CD14-positive monocyte (primary cell): ENCODE data around the gene ANKRD40. TPM values are rescaled to one million over a fixed set of nuclear protein-coding genes. Genes with fewer than 3 reads are reported as not detected.

Source experiments
- DNase-seq, 3 donors: peaks; one replicate each; pipeline ENCODE4 v3.0.0-alpha.2; 2011 to 2022
- H2AFZ ChIP-seq: 2 replicates; pipeline ENCODE4 v1.6.0; 2012; ENCODE audit warnings: mild to moderate bottlenecking, low read depth, low read length, inconsistent platforms; ENCODE audit not compliant: insufficient read depth, poor library complexity, severe bottlenecking
- H3K27ac ChIP-seq, 2 donors: 1 replicate in 1 of 2; 2 replicates in 1 of 2; pipeline ENCODE4 v1.5.1; 2012 to 2013; ENCODE audit warnings: low read length in 2 of 2, control low read depth in 1 of 2, inconsistent platforms in 1 of 2, low read depth in 1 of 2, mild to moderate bottlenecking in 1 of 2
- H3K27me3 ChIP-seq, 2 donors: one replicate each; pipeline versions ENCODE4 v1.6.0 to v1.6.1; 2011 to 2013; ENCODE audit warnings: low read length in 2 of 2; ENCODE audit not compliant: control insufficient read depth in 2 of 2, insufficient read depth in 2 of 2
- H3K36me3 ChIP-seq, 2 donors: replicated peaks in 1 of 2; 1 replicate in 1 of 2; 2 replicates in 1 of 2; pipeline versions ENCODE4 v1.5.1 to v1.6.1; 2012 to 2013; ENCODE audit warnings: low read length in 2 of 2, control low read depth in 1 of 2, inconsistent platforms in 1 of 2, mild to moderate bottlenecking in 1 of 2; ENCODE audit not compliant: insufficient read depth in 2 of 2, control insufficient read depth in 1 of 2
- H3K4me1 ChIP-seq, 2 donors: 1 replicate in 1 of 2; 2 replicates in 1 of 2; pipeline versions ENCODE4 v1.5.1 to v1.6.1; 2012 to 2013; ENCODE audit warnings: low read length in 2 of 2, control low read depth in 1 of 2, inconsistent platforms in 1 of 2, mild to moderate bottlenecking in 1 of 2, moderate library complexity in 1 of 2; ENCODE audit not compliant: insufficient read depth in 2 of 2, control insufficient read depth in 1 of 2
- H3K4me2 ChIP-seq: replicated peaks from 2 replicates; pipeline ENCODE3; 2012; ENCODE audit warnings: low read length, moderate library complexity, mild to moderate bottlenecking; ENCODE audit not compliant: poor library complexity, severe bottlenecking; ENCODE audit errors: extremely low read depth
- H3K4me3 ChIP-seq, 3 experiments: fragments of 200-600 bp in 1 of 3; sonication (generic) in 1 of 3; replicated peaks in 1 of 3; 1 replicate in 2 of 3; 2 replicates in 1 of 3; pipeline ENCODE4 v1.5.1; 2011 to 2013; ENCODE audit warnings: low read length in 3 of 3, mild to moderate bottlenecking in 3 of 3, control low read depth in 2 of 3, low read depth in 2 of 3, inconsistent platforms in 1 of 3, moderate library complexity in 1 of 3
- H3K79me2 ChIP-seq: 2 replicates; pipeline ENCODE4 v1.6.0; 2012; ENCODE audit warnings: mild to moderate bottlenecking, control low read depth, inconsistent platforms, low read length, moderate library complexity; ENCODE audit not compliant: insufficient read depth
- H3K9ac ChIP-seq: 2 replicates; pipeline ENCODE4 v1.6.0; 2017; ENCODE audit warnings: low read length, mild to moderate bottlenecking; ENCODE audit not compliant: insufficient read depth, poor library complexity, severe bottlenecking
- H3K9me3 ChIP-seq, 2 donors: replicated peaks in 1 of 2; 1 replicate in 1 of 2; 2 replicates in 1 of 2; pipeline versions ENCODE4 v1.5.1 to v1.6.1; 2012 to 2013; ENCODE audit warnings: low read length in 2 of 2, control low read depth in 1 of 2; ENCODE audit not compliant: control insufficient read depth in 1 of 2, insufficient read depth in 1 of 2
- H4K20me1 ChIP-seq: 2 replicates; pipeline ENCODE4 v1.6.0; 2012; ENCODE audit warnings: mild to moderate bottlenecking, low read length, control low read depth, moderate library complexity; ENCODE audit not compliant: insufficient read depth
- H3K27ac Mint-ChIP-seq, 7 donors: one replicate each; pipeline ENCODE4 v1.8.0; 2020; ENCODE audit warnings: mild to moderate bottlenecking in 7 of 7, mixed read lengths in 7 of 7, moderate library complexity in 6 of 7, inconsistent platforms in 2 of 7
- H3K27me3 Mint-ChIP-seq, 3 donors: one replicate each; pipeline ENCODE4 v1.8.0; 2021 to 2022; ENCODE audit warnings: low read depth in 3 of 3, mild to moderate bottlenecking in 3 of 3, mixed read lengths in 3 of 3, moderate library complexity in 3 of 3, inconsistent platforms in 1 of 3
- H3K36me3 Mint-ChIP-seq, 2 donors: one replicate each; pipeline ENCODE4 v1.8.0; 2020; ENCODE audit warnings: mixed read lengths in 2 of 2, inconsistent platforms in 1 of 2, mild to moderate bottlenecking in 1 of 2
- H3K4me1 Mint-ChIP-seq: one replicate; pipeline ENCODE4 v1.8.0; 2020; ENCODE audit warnings: mild to moderate bottlenecking, mixed read lengths
- H3K4me3 Mint-ChIP-seq, 2 donors: one replicate each; pipeline ENCODE4 v1.8.0; 2020; ENCODE audit warnings: mild to moderate bottlenecking in 2 of 2, mixed read lengths in 2 of 2, moderate library complexity in 1 of 2
- H3K9me3 Mint-ChIP-seq, 7 donors: one replicate each; pipeline ENCODE4 v1.8.0; 2020 to 2022; ENCODE audit warnings: mixed read lengths in 7 of 7, mild to moderate bottlenecking in 6 of 7, moderate library complexity in 6 of 7, inconsistent platforms in 2 of 7
- CTCF ChIP-seq: fragments of 200-600 bp; IDR thresholded peaks from one replicate; pipeline ENCODE4 v1.8.0; 2022; ENCODE audit warnings: antibody characterized with exemption, mild to moderate bottlenecking
- WGBS: methylation state at CpG from one replicate; pipeline ENCODE4 v1.1.5; 2013; ENCODE audit warnings: missing lambda C conversion rate; ENCODE audit not compliant: insufficient coverage; 5-methylcytosine and 5-hydroxymethylcytosine counted together
- intact Hi-C, 2 donors: fragments of 100-400 bp; cut with micrococcal nuclease; formaldehyde crosslinking; loops; one replicate each; pipeline versions ENCODE4 v1.15.0 to v1.15.1; 2023
- polyA plus RNA-seq, 3 donors: library from polyadenylated mRNA; depleted of rRNA in 1 of 3; unstranded in 2 of 3; stranded (reverse) in 1 of 3; fragments of 300-500 nt in 2 of 3; fragments of >200 nt in 1 of 3; fragmentation: Illumina TruSeq in 2 of 3; gene quantifications; 1 replicate in 2 of 3; 2 replicates in 1 of 3; pipeline ENCODE4 v1.2.3, GENCODE V29; 2012 to 2021

The ANKRD40 gene
- polyA plus RNA-seq, 3 donors, result 3.4 to 21.8 (median 3.4) TPM

- Histone ChIP-seq H3K9ac (no peak overlapping the region), H3K4me2 (no peak overlapping the region), H3K4me3 (no peak overlapping the region), H3K36me3 (no peaks in the 10 kb centered on the region), H3K79me2 (peaks cover 17% of the 10 kb centered on the region), H3K9me3 (no peaks in the 10 kb centered on the region), H2AFZ (no peak overlapping the region), H4K20me1 (peaks cover 5% of the 10 kb centered on the region), H3K27ac (peak overlapping the region in 1 of 2 donors; percentile 83), H3K4me1 (peaks cover 25 to 35% of the 10 kb centered on the region in 2 donors), H3K27me3 (no peaks in the 10 kb centered on the region)
- intact Hi-C loops, result loop anchor here in 1 of 2 donors (5.0 kb wide), 1 partner anchor 547 kb away; the partner anchor contains the start of genes MBTD1 and UTP18
- peaks cover 26% of the 10 kb centered on the region for H3K4me1 Mint-ChIP-seq
- H3K4me3 Mint-ChIP-seq, result no peak overlapping the region
- H3K27me3 Mint-ChIP-seq, result no peaks in the 10 kb centered on the region
- H3K9me3 Mint-ChIP-seq, result no peaks in the 10 kb centered on the region
- peak overlapping the region; percentile 41 to 94 (median 91) for H3K27ac Mint-ChIP-seq
- no peak for DNase-seq
- WGBS, result no CpG with 5 or more reads among the region's 3 CpGs
- no peaks in the 10 kb centered on the region for H3K36me3 Mint-ChIP-seq
- no peak for TF ChIP-seq CTCF
Observed at GRCh38 chr17:50715471-50715870, 7.8 kb upstream of the ANKRD40 start.

DNA sequence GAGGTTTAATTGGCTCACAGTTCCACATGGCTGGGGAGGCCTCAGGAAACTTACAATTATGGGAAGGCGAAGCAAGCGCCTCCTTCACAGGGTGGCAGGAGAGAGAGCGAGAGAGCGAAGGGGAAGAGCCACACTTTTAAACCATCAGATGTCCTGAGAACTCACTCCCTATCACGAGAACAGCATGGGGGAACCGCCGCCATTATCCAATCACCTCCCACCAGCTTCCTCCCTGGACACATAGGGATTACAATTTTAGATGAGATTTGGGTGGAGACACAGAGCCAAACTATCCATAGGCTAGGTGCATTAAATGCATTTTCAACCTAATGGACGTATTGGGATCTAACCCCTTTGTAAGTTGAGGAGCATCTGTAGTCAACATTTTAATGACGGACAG lies 4.9 kb upstream of the ANKRD40 start:
- H3K4me3 Mint-ChIP-seq, result no peak overlapping the region
- DNase-seq, result no peak
- H3K36me3 Mint-ChIP-seq, result no peaks in the 10 kb centered on the region
- H3K4me1 Mint-ChIP-seq, result peaks cover 40% of the 10 kb centered on the region
- Histone ChIP-seq H3K9ac (no peak overlapping the region), H3K4me3 (no peak overlapping the region), H3K4me2 (no peak overlapping the region), H3K36me3 (no peaks in the 10 kb centered on the region), H3K79me2 (peaks cover 4% of the 10 kb centered on the region), H4K20me1 (no peaks in the 10 kb centered on the region), H2AFZ (no peak overlapping the region), H3K4me1 (peaks cover 39 to 48% of the 10 kb centered on the region in 2 donors), H3K27ac (no peak overlapping the region), H3K9me3 (no peaks in the 10 kb centered on the region), H3K27me3 (no peaks in the 10 kb centered on the region)
- 89% methylated on average over 2 of the region's 9 CpGs for WGBS
- no peak overlapping the region for H3K27ac Mint-ChIP-seq
- intact Hi-C loops, result no loop called here
- no peaks in the 10 kb centered on the region for H3K9me3 Mint-ChIP-seq
- no peaks in the 10 kb centered on the region for H3K27me3 Mint-ChIP-seq
- TF ChIP-seq CTCF, result no peak
